A549 treated with GW870086 at 1 μM for 4 hours (cell line): ENCODE results near the gene HHEX. TPM values are rescaled to one million over a fixed set of nuclear protein-coding genes. Genes with fewer than 3 reads are reported as not detected.

Experiments used
- total RNA-seq: library from RNA; stranded (reverse); fragments of 200-300 nt; extraction: Qiagen RNA extraction; gene quantifications from 5 replicates; pipeline ENCODE4 v1.2.3, GENCODE V29; 2022; ENCODE audit warnings: low read depth

The HHEX gene
- total RNA-seq, result 12.0 to 13.9 TPM (median 12.4 TPM) in 5 replicates

GRCh38 chr10:92689663-92690210 is at the start of gene HHEX:
Gene HHEX, plus strand, starts transcription at chr10:92689955. Its CDS starts 32 bp downstream, at chr10:92689987.

Other genes starting within 250 kb of the HHEX start
- 20.0 to 27.6 TPM (median 20.3 TPM) in 5 replicates for gene IDE, start 115.9 kb upstream of the HHEX start, total RNA-seq
- 26.8 to 40.1 TPM (median 35.1 TPM) in 5 replicates for gene KIF11, start 96.8 kb upstream of the HHEX start, total RNA-seq
- 14.9 to 20.7 TPM (median 15.8 TPM) in 5 replicates for gene EXOC6, start 158.6 kb downstream of the HHEX start, total RNA-seq